ENCODE data around the gene PTPRT.

DNA sequence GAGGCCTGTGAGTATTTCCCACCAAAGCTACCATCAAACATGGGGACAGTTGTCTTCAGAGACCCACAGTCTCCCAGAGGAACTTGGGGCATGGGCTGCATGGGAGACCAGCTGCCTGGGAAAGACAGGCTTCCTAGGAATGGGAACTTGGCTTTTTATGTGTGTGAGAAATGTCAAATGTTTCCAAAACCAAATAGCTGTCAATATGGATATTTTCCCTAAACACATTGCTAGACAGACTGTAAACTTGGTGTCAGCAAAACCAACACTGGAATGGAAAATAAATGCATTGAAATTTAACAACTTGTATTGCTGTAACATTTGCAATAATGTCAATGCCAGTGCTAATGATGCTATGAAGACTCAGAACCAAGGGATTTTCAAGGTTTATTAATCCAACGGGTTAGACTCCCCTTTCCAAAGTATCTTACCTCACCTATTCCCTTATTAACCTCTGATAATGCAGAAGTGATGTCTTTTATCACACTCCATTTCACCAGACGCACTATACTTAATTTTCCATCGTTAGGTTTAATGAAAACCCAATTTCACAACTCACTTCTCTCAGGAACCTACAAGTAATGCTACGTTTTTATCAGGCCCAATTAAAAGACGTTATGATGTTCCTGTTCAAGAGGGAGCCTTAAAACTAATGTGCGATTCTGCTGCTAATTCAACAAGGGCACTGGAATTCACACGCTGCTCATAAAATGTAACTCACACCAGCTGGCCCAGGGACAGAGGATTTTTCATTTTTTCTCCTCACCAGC, 1025.4 kb downstream of the PTPRT start:
- TF ChIP-seq, protein P1, sequence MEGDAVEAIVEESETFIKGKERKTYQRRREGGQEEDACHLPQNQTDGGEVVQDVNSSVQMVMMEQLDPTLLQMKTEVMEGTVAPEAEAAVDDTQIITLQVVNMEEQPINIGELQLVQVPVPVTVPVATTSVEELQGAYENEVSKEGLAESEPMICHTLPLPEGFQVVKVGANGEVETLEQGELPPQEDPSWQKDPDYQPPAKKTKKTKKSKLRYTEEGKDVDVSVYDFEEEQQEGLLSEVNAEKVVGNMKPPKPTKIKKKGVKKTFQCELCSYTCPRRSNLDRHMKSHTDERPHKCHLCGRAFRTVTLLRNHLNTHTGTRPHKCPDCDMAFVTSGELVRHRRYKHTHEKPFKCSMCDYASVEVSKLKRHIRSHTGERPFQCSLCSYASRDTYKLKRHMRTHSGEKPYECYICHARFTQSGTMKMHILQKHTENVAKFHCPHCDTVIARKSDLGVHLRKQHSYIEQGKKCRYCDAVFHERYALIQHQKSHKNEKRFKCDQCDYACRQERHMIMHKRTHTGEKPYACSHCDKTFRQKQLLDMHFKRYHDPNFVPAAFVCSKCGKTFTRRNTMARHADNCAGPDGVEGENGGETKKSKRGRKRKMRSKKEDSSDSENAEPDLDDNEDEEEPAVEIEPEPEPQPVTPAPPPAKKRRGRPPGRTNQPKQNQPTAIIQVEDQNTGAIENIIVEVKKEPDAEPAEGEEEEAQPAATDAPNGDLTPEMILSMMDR (conservative IDR thresholded peaks at IDR 0.05; ENCODE audit: low read depth in 2 of 2): no peak
- TF ChIP-seq EZH2phosphoT487 (IDR thresholded peaks at IDR 0.05; ENCODE audit: unreplicated experiment) (no peak), POLR2AphosphoS5 (IDR thresholded peaks at IDR 0.05; ENCODE audit: low read depth) (no peak), EZH2 (IDR thresholded peaks at IDR 0.05; ENCODE audit: low read depth, unreplicated experiment) (no peak), CREB1 (CRISPR knock-in tag; IDR thresholded peaks at IDR 0.05; ENCODE audit: low read depth) (no peak), ZNF331 (CRISPR knock-in tag; IDR thresholded peaks at IDR 0.05; ENCODE audit: low read depth) (no peak), ZNF114 (CRISPR knock-in tag; IDR thresholded peaks at IDR 0.05) (no peak), JUNB (IDR thresholded peaks at IDR 0.05; ENCODE audit: unreplicated experiment) (no peak), NANOG (IDR thresholded peaks at IDR 0.05; ENCODE audit: borderline replicate concordance) (no peak)
- TF ChIP-seq, protein P2, sequence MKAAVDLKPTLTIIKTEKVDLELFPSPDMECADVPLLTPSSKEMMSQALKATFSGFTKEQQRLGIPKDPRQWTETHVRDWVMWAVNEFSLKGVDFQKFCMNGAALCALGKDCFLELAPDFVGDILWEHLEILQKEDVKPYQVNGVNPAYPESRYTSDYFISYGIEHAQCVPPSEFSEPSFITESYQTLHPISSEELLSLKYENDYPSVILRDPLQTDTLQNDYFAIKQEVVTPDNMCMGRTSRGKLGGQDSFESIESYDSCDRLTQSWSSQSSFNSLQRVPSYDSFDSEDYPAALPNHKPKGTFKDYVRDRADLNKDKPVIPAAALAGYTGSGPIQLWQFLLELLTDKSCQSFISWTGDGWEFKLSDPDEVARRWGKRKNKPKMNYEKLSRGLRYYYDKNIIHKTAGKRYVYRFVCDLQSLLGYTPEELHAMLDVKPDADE (IDR thresholded peaks at IDR 0.05): no peak
- TF ChIP-seq, protein P3, sequence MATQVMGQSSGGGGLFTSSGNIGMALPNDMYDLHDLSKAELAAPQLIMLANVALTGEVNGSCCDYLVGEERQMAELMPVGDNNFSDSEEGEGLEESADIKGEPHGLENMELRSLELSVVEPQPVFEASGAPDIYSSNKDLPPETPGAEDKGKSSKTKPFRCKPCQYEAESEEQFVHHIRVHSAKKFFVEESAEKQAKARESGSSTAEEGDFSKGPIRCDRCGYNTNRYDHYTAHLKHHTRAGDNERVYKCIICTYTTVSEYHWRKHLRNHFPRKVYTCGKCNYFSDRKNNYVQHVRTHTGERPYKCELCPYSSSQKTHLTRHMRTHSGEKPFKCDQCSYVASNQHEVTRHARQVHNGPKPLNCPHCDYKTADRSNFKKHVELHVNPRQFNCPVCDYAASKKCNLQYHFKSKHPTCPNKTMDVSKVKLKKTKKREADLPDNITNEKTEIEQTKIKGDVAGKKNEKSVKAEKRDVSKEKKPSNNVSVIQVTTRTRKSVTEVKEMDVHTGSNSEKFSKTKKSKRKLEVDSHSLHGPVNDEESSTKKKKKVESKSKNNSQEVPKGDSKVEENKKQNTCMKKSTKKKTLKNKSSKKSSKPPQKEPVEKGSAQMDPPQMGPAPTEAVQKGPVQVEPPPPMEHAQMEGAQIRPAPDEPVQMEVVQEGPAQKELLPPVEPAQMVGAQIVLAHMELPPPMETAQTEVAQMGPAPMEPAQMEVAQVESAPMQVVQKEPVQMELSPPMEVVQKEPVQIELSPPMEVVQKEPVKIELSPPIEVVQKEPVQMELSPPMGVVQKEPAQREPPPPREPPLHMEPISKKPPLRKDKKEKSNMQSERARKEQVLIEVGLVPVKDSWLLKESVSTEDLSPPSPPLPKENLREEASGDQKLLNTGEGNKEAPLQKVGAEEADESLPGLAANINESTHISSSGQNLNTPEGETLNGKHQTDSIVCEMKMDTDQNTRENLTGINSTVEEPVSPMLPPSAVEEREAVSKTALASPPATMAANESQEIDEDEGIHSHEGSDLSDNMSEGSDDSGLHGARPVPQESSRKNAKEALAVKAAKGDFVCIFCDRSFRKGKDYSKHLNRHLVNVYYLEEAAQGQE (IDR thresholded peaks at IDR 0.05; ENCODE audit: unreplicated experiment): no peak
